IMR-90 (cell line): ENCODE results near the gene INTS15. TPM values are rescaled to one million over a fixed set of nuclear protein-coding genes. Genes with fewer than 3 reads are reported as not detected.
A peak's percentile ranks its signal among the peaks of the same experiment; 100 is the strongest.

Source experiments
- ATAC-seq: fragments of 200-7000 bp; cut with Tn5 transposase; 2 replicates; pipeline ENCODE4 v1.9.1; 2020; ENCODE audit warnings: low read depth, mild to moderate bottlenecking, moderate library complexity
- BruUV-seq: library from RNA; stranded (reverse); fragments of 400-500 nt; replicated peaks from 2 replicates; lab custom pipeline; 2021; lab: Mats Ljungman, UMichigan
- CTCF ChIA-PET: fragments of 300-600 bp; formaldehyde crosslinking; extraction: SDS; loops from one replicate; lab custom pipeline; 2021; ENCODE audit warnings: antibody characterized with exemption; lab: Yijun Ruan, JAX
- POLR2A ChIA-PET: fragments of 300-600 bp; sonication (Branson Sonifier 250); formaldehyde crosslinking; loops from one replicate; lab custom pipeline; 2022; ENCODE audit warnings: antibody characterized with exemption; ENCODE audit not compliant: unreplicated experiment; lab: Charles Lee
- DNase-seq: peaks from one replicate; pipeline ENCODE4 v3.0.0; 2013
- H2AFZ ChIP-seq: replicated peaks from 2 replicates; pipeline ENCODE3; 2013; ENCODE audit warnings: low read length, mild to moderate bottlenecking; ENCODE audit not compliant: poor library complexity
- H2AK5ac ChIP-seq: 2 replicates; pipeline ENCODE4 v1.6.1; 2013; ENCODE audit warnings: low read depth, low read length, inconsistent platforms
- H2AK9ac ChIP-seq: replicated peaks from 2 replicates; pipeline ENCODE3; 2013; ENCODE audit warnings: mild to moderate bottlenecking, low read depth, low read length, moderate library complexity; ENCODE audit not compliant: poor library complexity
- H2BK120ac ChIP-seq: 2 replicates; pipeline ENCODE4 v1.6.1; 2013; ENCODE audit warnings: low read depth, low read length, inconsistent platforms
- H2BK15ac ChIP-seq: 3 replicates; pipeline ENCODE4 v1.6.1; 2013; ENCODE audit warnings: low read depth, low read length, inconsistent platforms
- H2BK20ac ChIP-seq: 2 replicates; pipeline ENCODE4 v1.6.1; 2013; ENCODE audit warnings: low read depth, mild to moderate bottlenecking, inconsistent platforms, low read length, moderate library complexity
- H2BK5ac ChIP-seq: 2 replicates; pipeline ENCODE4 v1.6.1; 2013; ENCODE audit warnings: mild to moderate bottlenecking, low read depth, low read length, inconsistent platforms; ENCODE audit not compliant: poor library complexity, severe bottlenecking
- H3K14ac ChIP-seq: replicated peaks from 2 replicates; pipeline ENCODE4 v1.6.1; 2013; ENCODE audit warnings: low read depth, low read length, inconsistent platforms
- H3K18ac ChIP-seq: 2 replicates; pipeline ENCODE4 v1.6.1; 2013; ENCODE audit warnings: low read depth, low read length, control low read depth
- H3K23ac ChIP-seq: 2 replicates; pipeline ENCODE4 v1.6.1; 2013; ENCODE audit warnings: low read depth, low read length, inconsistent platforms
- H3K27ac ChIP-seq: 2 replicates; pipeline ENCODE4 v1.5.1; 2013; ENCODE audit warnings: mild to moderate bottlenecking, control low read depth, low read length; ENCODE audit not compliant: insufficient read depth
- H3K27me3 ChIP-seq: 2 replicates; pipeline ENCODE4 v1.6.1; 2013; ENCODE audit warnings: low read length; ENCODE audit not compliant: control insufficient read depth, insufficient read depth
- H3K36me3 ChIP-seq: 2 replicates; pipeline ENCODE4 v1.6.1; 2013; ENCODE audit warnings: low read length, mixed read lengths; ENCODE audit not compliant: control insufficient read depth, insufficient read depth
- H3K4ac ChIP-seq: 2 replicates; pipeline ENCODE4 v1.6.1; 2013; ENCODE audit warnings: low read depth, low read length, inconsistent platforms
- H3K4me1 ChIP-seq: 2 replicates; pipeline ENCODE4 v1.6.1; 2013; ENCODE audit warnings: low read length, mixed read lengths; ENCODE audit not compliant: control insufficient read depth, insufficient read depth
- H3K4me2 ChIP-seq: 2 replicates; pipeline ENCODE4 v1.6.1; 2013; ENCODE audit warnings: low read depth, mild to moderate bottlenecking, control low read depth, low read length, moderate library complexity
- H3K4me3 ChIP-seq: 2 replicates; pipeline ENCODE4 v1.5.1; 2013; ENCODE audit warnings: low read depth, mild to moderate bottlenecking, control low read depth, low read length, moderate library complexity; ENCODE audit not compliant: insufficient read depth
- H3K56ac ChIP-seq: 2 replicates; pipeline ENCODE4 v1.6.1; 2013; ENCODE audit warnings: low read length, inconsistent platforms; ENCODE audit not compliant: insufficient read depth; ENCODE audit errors: extremely low read depth
- H3K79me1 ChIP-seq, 2 experiments: 2 replicates each; pipeline ENCODE4 v1.6.1; 2013; ENCODE audit warnings: low read length in 2 of 2, inconsistent platforms in 1 of 2, low read depth in 1 of 2
- H3K9ac ChIP-seq: 2 replicates; pipeline ENCODE4 v1.6.1; 2013; ENCODE audit warnings: low read depth, low read length, control low read depth
- H3K9me1 ChIP-seq: 2 replicates; pipeline ENCODE4 v1.6.1; 2013; ENCODE audit warnings: low read length, inconsistent platforms; ENCODE audit not compliant: insufficient read depth
- H3K9me3 ChIP-seq: 2 replicates; pipeline ENCODE4 v1.6.1; 2013; ENCODE audit warnings: low read length; ENCODE audit not compliant: control insufficient read depth, insufficient read depth
- H4K20me1 ChIP-seq: 2 replicates; pipeline ENCODE4 v1.6.1; 2013; ENCODE audit warnings: low read length, inconsistent platforms; ENCODE audit not compliant: insufficient read depth
- H4K5ac ChIP-seq: 2 replicates; pipeline ENCODE4 v1.6.1; 2013; ENCODE audit warnings: mild to moderate bottlenecking, low read depth, low read length, control low read depth
- H4K8ac ChIP-seq, 2 experiments: 2 replicates each; pipeline ENCODE4 v1.6.1; 2013; ENCODE audit warnings: low read depth in 2 of 2, low read length in 2 of 2, control low read depth in 1 of 2, inconsistent platforms in 1 of 2
- H4K91ac ChIP-seq: 2 replicates; pipeline ENCODE4 v1.6.1; 2013; ENCODE audit warnings: low read depth, low read length, inconsistent platforms; ENCODE audit not compliant: insufficient read depth
- ELK1 ChIP-seq: fragments of 150-350 bp; IDR thresholded peaks from 2 replicates; pipeline ENCODE4 v1.6.1; 2016; ENCODE audit warnings: low read depth, mild to moderate bottlenecking, low read length, moderate library complexity, borderline replicate concordance
- FOS ChIP-seq: fragments of 150-350 bp; IDR thresholded peaks from 2 replicates; pipeline ENCODE4 v1.6.1; 2016; ENCODE audit warnings: low read depth, low read length
- MAFK ChIP-seq: IDR thresholded peaks from 2 replicates; pipeline ENCODE4 v1.6.1; 2012; ENCODE audit warnings: low read depth, low read length, improper control_type of control experiment
- MXI1 ChIP-seq: IDR thresholded peaks from 2 replicates; pipeline ENCODE4 v1.6.1; 2012; ENCODE audit warnings: low read depth, mild to moderate bottlenecking, low read length, moderate library complexity, borderline replicate concordance
- NFE2L2 ChIP-seq: fragments of 150-350 bp; IDR thresholded peaks from 2 replicates; pipeline ENCODE4 v1.6.1; 2016; ENCODE audit warnings: low read depth, mild to moderate bottlenecking, low read length
- RCOR1 ChIP-seq: IDR thresholded peaks from 2 replicates; pipeline ENCODE4 v1.6.1; 2012; ENCODE audit warnings: mild to moderate bottlenecking, low read length, improper control_type of control experiment; ENCODE audit not compliant: insufficient replicate concordance
- RFX5 ChIP-seq: IDR thresholded peaks from 2 replicates; pipeline ENCODE4 v1.8.0; 2012; ENCODE audit warnings: low read depth, mild to moderate bottlenecking, low read length, moderate library complexity
- USF2 ChIP-seq: fragments of 150-350 bp; IDR thresholded peaks from 2 replicates; pipeline ENCODE4 v1.6.1; 2017; ENCODE audit warnings: mild to moderate bottlenecking, antibody characterized with exemption, low read length, low read depth
- WGBS, 2 experiments: methylation state at CpG; one replicate each; pipeline versions ENCODE4 v1.1.5 to v1.1.7; 2013; ENCODE audit warnings: missing lambda C conversion rate in 2 of 2; ENCODE audit not compliant: insufficient read length in 1 of 2; ENCODE audit errors: extremely low coverage in 2 of 2; 5-methylcytosine and 5-hydroxymethylcytosine counted together
- dilution Hi-C: fragments of 300-500 bp; cut with HindIII; formaldehyde crosslinking; loops from one replicate; pipeline ENCODE4 v1.14.3; 2018; ENCODE audit warnings: low sequenced_read_pairs; ENCODE audit not compliant: unreplicated experiment
- in situ Hi-C: fragments of 300-500 bp; cut with MboI; formaldehyde crosslinking; loops from 3 replicates; pipeline ENCODE4 v1.14.3; 2019; ENCODE audit warnings: low sequenced_read_pairs, inconsistent platforms, mixed read lengths
- intact Hi-C: fragments of 100-400 bp; cut with micrococcal nuclease; formaldehyde crosslinking; loops from 2 replicates; pipeline ENCODE4 v1.10.0; 2022
- polyA plus RNA-seq, 3 experiments: library from polyadenylated mRNA; depleted of rRNA; stranded (reverse); fragments of >200 nt; gene quantifications; 2 replicates each; pipeline ENCODE4 v1.2.3, GENCODE V29; 2012; ENCODE audit warnings: low replicate concordance in 1 of 3
- total RNA-seq: library from RNA; depleted of rRNA; stranded (reverse); fragments of >200 nt; gene quantifications from 2 replicates; pipeline ENCODE4 v1.2.3, GENCODE V29; 2012

The INTS15 gene
- total and polyA plus RNA-seq, 2 of the 4 experiments (the other 2 are of a cell fraction) = 7.0 to 20.8 TPM

DNA sequence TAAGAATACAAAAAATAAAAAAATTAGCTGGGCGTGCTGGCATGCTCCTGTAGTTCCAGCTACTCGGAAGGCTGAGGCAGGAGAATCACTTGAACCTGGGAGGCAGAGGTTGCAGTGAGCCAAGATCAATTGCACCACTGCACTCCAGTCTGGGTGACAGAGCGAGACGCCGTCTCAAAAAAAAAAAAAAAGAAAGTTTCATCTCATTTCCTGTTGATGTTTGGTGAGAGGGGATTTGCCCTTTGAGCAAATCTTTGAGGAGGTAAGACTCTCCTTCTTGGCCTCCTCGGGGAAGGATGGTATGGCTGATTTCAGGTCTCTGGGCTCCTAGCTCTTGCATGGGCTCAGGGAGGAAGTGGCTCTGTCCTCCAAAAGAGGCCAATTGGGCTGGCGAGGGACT is 35.0 kb upstream of the INTS15 start:
- H3K27me3 ChIP-seq = peaks cover 5% of the 10 kb centered on the region; the same call in 1 of the 2 replicates
- no peak overlapping the region for H4K91ac ChIP-seq
- no peak overlapping the region for H3K18ac ChIP-seq
- no peak overlapping the region for H2AK9ac ChIP-seq
- H3K79me1 ChIP-seq = no peaks in the 10 kb centered on the region
- no peak overlapping the region for H3K4me3 ChIP-seq
- no peak overlapping the region for H3K27ac ChIP-seq
- H4K20me1 ChIP-seq = no peaks in the 10 kb centered on the region
- no peak for ATAC-seq
- no peak overlapping the region for H4K5ac ChIP-seq
- H3K14ac ChIP-seq = no peak overlapping the region
- WGBS, 2 experiments = 78% methylated on average over 4 of the region's 7 CpGs; no CpG with 5 or more reads in 1 of the 2 experiments
- no peak overlapping the region for H3K4me2 ChIP-seq
- no peak overlapping the region for H3K23ac ChIP-seq
- no peak overlapping the region for H3K9ac ChIP-seq
- H2BK120ac ChIP-seq = no peak overlapping the region
- H3K4ac ChIP-seq = no peak overlapping the region
- no peak overlapping the region for H2BK20ac ChIP-seq
- dilution Hi-C loops = no loop called here
- peak overlapping the region; percentile 26 for H2AFZ ChIP-seq
- no peak overlapping the region for H4K8ac ChIP-seq
- no peaks in the 10 kb centered on the region for H3K9me3 ChIP-seq
- H3K36me3 ChIP-seq = no peaks in the 10 kb centered on the region
- H3K56ac ChIP-seq = no peak overlapping the region
- ChIA-PET CTCF (interaction anchor here (0.6 to 0.7 kb wide), 2 partner anchors 428 to 690 kb away, joined by 3 read pairs; no protein-coding TSS in a partner anchor), POLR2A (no interaction called here)
- no peaks in the 10 kb centered on the region for H3K4me1 ChIP-seq
- H2BK5ac ChIP-seq = no peak overlapping the region
- BruUV-seq = no TSS peak
- intact Hi-C loops = no loop called here
- H2BK15ac ChIP-seq = no peak overlapping the region
- TF ChIP-seq FOS = no peak
- no peak for TF ChIP-seq NFE2L2
- TF ChIP-seq RCOR1 = no peak
- no peak for TF ChIP-seq USF2
- TF ChIP-seq MXI1 = no peak
- TF ChIP-seq RFX5 = no peak
- TF ChIP-seq ELK1 = no peak
- no peak for TF ChIP-seq MAFK
- no peaks in the 10 kb centered on the region for H3K9me1 ChIP-seq
- in situ Hi-C loops = no loop called here
- DNase-seq = no peak
- no peak overlapping the region for H2AK5ac ChIP-seq
